GM18867 (cell line): ENCODE results near the gene RAB3C.
A peak's percentile ranks its signal among the peaks of the same experiment; 100 is the strongest.

ENCODE experiments used
- ATAC-seq: cut with Tn5 transposase; IDR thresholded peaks from one replicate; pipeline ENCODE4 v1.9.1; 2021; ENCODE audit warnings: mild to moderate bottlenecking, moderate library complexity; ENCODE audit not compliant: unreplicated experiment

Gene RAB3C

DNA sequence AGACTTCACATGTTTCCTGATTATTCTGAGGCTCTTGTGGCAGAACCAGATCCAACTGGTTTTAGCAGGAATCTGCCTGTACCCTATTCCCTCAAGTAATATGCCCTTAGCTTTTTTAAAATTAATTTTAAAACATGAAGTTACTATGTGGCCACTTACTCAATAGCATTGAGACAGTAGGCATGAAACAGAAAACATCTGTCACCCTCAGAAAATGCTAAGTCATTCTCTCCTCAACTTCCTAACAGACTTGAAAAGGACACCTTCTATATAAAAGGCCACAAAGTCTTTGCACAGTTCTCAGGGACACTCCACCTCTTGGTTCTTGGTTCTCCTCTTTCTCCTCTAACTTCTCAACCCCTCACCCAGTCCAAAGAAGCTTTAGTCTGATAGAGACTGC is 277.8 kb downstream of the RAB3C start:
- ATAC-seq: no peak

- ATAC-seq: no peak
These were observed 286.1 kb downstream of the RAB3C start for GRCh38 chr5:58868931-58869330.

GRCh38 chr5:58871648-58872242 is 288.9 kb downstream of the RAB3C start:
- ATAC-seq: peak; percentile 83

DNA sequence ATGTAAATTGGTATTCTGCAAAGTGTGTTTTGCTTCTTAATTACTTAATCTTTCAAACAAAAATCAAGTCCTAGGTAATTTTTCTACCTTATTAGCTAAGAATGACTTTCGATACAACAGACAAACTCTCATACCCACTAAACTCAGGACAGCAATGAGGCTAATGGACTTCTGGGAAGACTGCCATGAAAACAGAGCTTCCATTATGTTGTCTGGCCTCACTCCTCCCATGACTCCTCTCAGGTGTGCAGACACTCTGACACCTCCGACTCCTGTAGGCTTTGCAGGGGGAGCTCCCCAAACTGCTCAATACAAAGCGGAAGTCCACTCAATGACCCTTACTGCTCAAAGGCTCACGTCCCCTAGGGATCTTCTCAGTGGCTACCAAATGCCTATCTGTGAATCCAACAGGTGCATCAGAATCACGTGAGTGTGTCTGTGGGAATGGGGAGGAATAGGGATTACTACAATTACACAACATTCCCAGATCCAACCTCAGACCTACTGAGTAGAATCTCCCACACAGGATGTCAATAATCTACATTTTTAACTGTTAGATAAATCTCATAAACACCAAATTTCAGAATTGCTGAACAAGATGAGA is 289.9 kb downstream of the RAB3C start:
- no peak for ATAC-seq

DNA sequence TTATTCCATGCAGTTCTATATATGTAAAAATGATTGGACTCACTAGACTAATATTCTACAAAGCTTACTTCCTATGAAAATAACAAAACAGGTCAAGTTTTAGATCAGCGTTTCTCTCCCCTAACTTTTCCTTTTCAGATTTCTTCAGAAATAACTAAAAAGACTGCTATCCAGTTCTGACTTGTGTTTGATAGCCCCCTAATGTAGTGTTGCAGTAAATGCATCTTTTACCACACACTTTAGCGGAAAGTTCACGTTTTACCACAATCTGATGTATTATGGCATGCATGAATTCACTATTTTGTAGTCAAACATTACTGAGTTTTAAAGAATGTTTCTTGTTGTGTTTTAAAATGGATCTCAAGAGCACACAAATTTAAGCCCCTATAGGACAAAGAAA is 292.7 kb downstream of the RAB3C start:
- no peak for ATAC-seq

- peak; percentile 37 for ATAC-seq
These were observed 302.4 kb downstream of the RAB3C start for GRCh38 chr5:58885260-58885659.

DNA sequence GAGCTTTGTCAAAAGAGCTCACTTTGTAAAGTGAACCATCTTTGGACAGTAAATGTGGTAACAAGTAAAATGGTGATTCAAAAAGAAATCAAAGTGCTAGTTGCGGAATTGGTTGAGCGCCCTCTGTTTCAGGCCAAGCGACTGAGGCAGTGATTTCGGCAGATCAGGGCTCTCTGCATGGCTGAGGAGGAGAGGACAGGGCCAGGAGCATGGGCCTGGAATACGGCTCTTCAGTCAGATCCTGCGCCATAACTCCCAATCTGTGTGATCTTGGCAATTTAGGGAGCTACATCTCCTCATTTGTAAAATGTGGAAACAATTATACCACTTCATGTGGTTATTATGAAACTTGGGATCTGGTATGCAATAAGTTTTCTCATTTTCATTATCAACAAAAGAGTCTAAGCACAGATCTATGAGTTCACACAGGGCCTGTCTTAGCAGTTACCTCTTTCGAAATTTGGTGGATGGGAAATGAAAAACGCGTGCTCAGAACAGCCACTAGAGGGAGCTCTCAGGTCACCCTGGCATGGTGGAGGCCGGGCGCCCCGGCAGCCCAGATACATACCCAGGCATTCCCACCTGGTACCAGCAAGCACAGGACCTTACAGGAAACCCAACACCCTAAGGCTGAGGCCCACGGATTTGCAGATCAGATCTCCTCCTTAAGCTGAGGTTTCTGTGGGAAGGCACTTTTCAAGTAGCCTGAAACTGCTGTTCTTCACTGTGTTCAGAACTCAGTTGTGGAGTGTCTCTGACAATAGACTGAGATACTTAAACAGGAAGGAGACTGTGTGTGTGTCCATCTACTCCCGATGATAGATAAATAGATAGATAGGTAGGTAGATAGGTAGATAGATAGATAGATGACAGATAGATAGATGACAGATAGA is 303.7 kb downstream of the RAB3C start:
- peak; percentile 80 for ATAC-seq

- no peak for ATAC-seq
These were observed 304.4 kb downstream of the RAB3C start for GRCh38 chr5:58887311-58887710.

DNA sequence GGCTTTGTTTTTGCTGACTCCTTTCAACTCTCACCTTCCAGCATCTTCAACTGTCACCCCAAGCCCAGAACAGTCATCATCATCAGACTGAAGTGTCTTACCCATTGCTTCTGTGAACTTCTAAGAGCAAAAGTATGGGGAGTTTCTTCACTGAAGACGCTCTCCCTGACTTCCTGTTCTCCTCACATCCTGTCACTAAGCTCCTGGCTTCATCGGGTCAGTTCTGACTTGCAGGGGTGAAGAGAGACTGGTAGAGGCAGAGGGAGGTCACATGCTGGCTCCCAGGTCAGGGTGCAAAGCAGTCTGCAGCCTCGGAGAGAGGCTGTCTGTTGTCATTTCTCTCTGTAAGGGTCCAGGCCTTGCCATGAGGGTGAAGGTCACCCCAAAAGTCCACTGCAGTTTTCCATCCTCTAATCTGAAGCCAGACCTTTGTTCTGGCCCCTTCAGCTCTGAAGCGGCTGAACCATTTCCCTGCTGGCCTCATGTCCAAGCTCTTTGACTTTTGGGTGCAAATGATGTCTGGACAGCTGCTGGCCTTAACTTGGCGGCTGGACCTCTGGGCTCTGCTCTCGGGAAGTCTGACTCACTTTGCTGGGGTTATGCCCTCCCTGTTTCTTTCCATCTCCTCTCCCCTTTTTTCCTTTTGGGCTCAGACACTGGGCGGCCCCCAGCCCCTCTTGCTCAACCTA is 305.0 kb downstream of the RAB3C start:
- no peak for ATAC-seq

DNA sequence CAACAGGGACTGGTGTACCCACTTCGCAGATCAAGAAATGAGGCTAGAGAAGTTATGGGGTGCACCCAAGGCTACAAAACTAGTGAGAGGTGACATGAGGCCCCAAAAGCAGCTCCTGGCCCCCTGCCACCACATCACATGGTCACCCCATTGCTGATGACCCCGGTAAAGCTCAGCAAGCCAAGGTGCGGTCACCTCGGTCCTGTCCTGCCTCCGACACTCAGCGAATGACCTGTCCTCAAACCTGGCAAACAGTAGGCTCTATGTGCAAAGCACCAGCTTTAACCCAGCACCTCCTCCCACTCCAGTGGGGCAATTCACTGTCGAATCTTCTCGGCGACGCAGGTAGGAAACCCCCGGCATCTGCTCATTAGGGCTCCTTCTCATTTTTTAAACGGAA is 307.4 kb downstream of the RAB3C start:
- no peak for ATAC-seq

DNA sequence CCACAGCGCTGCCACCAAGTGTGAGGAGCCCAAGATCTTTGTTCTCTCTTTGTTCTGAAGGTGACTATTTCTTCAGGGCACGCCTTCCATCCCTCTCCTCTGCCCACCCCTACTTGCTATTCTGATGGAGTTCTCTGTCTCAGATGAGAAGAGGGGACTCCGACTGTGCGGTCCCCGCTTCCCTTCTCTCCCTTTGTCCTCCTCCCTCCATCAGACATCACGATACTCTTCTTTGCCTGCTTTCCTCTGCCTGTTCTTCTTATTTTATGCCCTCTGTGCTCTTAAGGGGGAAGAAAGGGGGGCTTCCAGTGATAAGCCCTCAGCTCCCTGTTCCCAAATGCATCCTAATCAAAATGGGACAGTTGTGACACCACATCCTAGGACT is 307.8 kb downstream of the RAB3C start:
- no peak for ATAC-seq

- ATAC-seq: peak; percentile 73
These were observed 308.5 kb downstream of the RAB3C start for GRCh38 chr5:58891086-58891970.

DNA sequence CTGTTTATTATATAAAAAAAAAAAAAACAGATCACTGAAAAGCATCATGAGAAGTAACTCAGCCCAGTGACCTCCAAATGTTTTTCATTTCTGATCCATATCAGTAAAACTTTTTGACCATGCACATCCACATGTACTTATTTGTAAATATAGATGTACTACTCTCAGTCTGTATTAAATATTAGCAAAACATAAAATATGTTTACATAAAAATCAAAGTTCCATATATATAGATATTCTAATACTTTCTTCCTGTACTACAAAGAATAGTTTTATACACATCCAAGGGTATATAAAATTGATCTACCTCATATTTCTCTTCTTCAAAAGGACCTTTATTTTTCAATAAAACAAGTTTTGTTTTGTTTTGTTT is 309.1 kb downstream of the RAB3C start:
- ATAC-seq: no peak

GRCh38 chr5:58893551-58893950 is 310.7 kb downstream of the RAB3C start:
- ATAC-seq: no peak

DNA sequence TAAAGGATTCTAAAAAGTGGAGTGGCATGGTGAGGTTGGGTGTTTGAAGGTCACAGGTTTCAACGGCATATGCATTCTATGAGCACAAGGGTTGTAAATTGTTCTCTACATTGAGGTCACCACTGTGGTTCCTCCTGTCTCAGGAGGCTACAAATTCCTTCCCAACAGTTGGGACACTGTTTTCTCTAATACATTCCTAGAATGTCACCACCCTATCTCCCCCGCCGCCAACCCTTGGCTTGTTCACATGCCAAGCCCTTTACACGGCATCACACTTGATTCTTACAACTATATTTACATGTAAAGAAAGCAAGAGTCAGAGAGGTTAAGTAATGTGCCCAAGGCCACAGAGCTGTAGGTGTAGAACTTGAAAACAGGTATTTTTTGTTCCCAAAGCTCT is 315.1 kb downstream of the RAB3C start:
- ATAC-seq: no peak

GRCh38 chr5:58898538-58898937 is 315.7 kb downstream of the RAB3C start:
- ATAC-seq: no peak

DNA sequence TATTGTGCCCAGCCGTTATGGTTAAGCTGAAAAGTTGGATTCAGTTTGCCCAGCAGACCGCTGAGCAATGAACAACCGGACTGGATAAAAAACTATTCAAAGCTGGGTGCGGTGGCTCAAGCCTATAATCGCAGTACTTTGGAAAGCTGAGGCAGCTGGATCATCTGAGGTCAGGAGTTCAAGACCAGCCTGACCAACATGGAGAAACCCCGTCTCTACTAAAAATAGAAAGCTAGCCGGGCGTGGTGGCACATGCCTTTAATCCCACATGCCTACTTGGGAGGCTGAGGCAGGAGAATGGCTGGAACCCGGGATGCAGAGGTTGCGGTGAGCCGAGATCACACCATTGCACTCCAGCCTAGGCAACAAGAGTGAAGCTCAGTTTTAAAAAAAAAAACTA is 318.4 kb downstream of the RAB3C start:
- ATAC-seq: no peak

- no peak for ATAC-seq
These were observed 319.4 kb downstream of the RAB3C start for GRCh38 chr5:58902305-58902704.

DNA sequence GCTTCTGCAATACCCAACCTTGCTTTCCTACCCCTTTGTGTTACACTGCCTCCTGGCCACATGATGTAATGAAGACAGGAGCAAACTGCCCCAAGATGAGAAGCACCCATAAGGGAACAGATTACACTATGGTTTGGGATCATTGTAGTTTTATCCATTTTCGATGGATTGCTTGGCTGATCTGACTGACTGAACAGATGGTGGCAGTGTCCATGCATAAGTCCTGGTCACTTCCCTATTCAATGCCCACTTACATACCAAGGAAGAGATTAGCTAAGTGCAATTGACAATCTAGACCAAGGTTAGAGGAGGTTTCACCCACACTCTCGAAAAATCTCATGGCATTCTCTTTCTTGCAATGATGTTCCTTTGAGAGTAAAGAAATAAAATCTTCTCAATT is 319.9 kb downstream of the RAB3C start:
- ATAC-seq: no peak

DNA sequence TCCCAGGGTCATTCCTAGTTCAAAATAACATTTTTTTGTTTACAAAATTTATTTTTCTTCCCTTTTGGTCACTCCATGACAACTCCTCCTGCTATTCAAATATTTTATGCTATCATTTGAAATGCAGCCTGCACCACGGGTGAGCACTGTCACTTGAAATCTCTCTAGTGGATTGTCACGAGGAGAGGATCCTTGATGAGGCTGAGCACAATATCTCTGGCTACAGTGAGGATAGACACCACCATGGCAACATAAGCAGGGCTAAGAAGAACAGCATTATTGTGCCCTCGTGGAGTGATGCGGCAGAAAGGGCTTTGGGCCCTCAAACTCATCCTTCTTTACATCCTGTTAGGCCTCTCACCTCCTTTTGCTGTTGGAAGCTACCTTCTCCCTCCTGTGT is 321.9 kb downstream of the RAB3C start:
- ATAC-seq: no peak

GRCh38 chr5:58905944-58906343 is 323.1 kb downstream of the RAB3C start:
- no peak for ATAC-seq
